Thyroid gland (tissue), 4 donors: ENCODE data around the gene TYW3.

Experiments used
- CTCF ChIP-seq, 6 experiments: fragments of 200-600 bp in 3 of 6; fragments of 450-650 bp in 3 of 6; sonication (generic) in 3 of 6; IDR thresholded peaks; one replicate each; pipeline ENCODE4 v1.5.1; 2016 to 2019; ENCODE audit warnings: antibody characterized with exemption in 6 of 6, mild to moderate bottlenecking in 2 of 6, inconsistent platforms in 1 of 6, moderate library complexity in 1 of 6
- POLR2A ChIP-seq, 2 donors: fragments of 450-650 bp; IDR thresholded peaks; one replicate each; pipeline ENCODE4 v1.6.1; 2017; ENCODE audit warnings: antibody characterized with exemption in 2 of 2, mild to moderate bottlenecking in 2 of 2, moderate library complexity in 1 of 2

DNA sequence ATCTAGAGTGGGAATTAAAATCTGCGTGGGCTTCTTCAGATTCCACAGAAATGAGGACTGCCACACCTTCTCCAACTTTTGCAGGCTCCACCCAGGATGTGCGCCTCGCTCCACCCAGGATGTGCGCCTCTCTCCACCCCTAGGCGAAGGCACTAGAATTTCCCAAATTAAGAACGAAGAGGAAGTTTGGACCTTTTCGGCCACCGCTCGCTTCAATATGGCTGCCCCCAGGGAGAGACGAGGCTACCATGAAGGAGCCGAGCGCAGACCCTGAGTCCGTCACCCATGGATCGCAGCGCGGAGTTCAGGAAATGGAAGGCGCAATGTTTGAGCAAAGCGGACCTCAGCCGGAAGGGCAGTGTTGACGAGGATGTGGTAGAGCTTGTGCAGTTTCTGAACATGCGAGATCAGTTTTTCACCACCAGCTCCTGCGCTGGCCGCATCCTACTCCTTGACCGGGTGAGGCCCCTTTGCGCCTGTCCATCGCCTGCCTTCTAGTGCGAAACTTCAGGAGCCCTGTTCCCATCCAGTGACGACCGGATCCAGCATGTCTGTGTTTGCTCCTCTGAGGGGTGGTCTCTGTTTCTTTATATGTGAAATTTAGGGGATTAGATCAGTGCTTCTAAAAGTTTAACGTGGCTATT lies at the start of gene TYW3, which contains the start of gene CRYZ:
- TF ChIP-seq CTCF (IDR thresholded peaks at IDR 0.05) (peak in 1 of 6 experiments; percentile 25), POLR2A (IDR thresholded peaks at IDR 0.05) (peak in 1 of 2 donors; percentile 69)
